Activated T-helper 1 cell treated with Interleukin-2 at 50 U/mL for 16 hours (primary cell): ENCODE results near the gene ZRSR2.
"Not testable (repeated sequence)": the region's sequence is repeated elsewhere in the genome, so short reads cannot be mapped to it uniquely, and the experiment has no call there.

Experiments used
- DNase-seq: peaks from one replicate; pipeline ENCODE4 v3.0.0-alpha.2; 2020; ENCODE audit warnings: low read depth

The ZRSR2 gene

DNA sequence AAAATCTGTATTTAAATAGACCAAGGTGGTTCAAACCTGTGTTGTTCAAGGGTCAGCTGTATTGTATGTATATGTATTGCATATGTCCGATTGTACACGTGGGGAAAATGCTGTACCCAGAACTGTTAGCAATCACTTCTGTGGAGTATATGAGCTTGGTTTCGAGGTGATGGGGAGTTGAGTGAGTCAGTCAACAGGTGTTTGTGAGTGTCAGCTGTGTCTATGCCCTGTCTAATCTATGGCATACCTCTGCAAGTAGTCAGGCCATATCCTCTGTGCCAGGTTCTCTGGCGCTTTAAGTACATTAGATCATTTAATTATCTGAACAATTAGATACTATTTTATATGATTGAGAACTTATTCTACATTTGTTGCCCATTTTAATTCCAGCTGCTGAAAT lies 7.4 kb downstream of the ZRSR2 start:
- DNase-seq, result no peak

GRCh38 chrX:15804563-15804962 lies 14.3 kb downstream of the ZRSR2 start:
- no peak for DNase-seq

DNA sequence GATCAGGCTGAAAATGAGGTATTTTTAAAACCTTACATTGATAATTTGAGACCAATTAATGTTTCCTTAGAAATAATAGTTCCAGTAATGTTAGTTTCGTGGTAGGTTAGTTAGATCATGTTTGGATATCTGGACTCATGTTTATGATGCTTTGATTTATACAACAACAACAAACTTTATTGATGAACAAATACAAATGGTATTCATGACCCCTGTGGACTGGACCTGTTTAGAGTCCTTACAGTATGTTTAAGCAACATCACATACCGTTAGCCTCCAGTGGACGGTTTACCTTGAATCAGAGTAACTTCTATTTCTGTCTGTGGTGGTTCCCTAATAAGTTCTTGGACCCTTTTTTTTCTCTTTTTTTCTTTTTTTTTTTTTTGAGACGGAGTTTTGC lies 18.0 kb downstream of the ZRSR2 start:
- DNase-seq, result no peak

GRCh38 chrX:15812192-15812938 lies 22.1 kb downstream of the ZRSR2 start:
- no peak for DNase-seq

- no peak for DNase-seq
Observed at GRCh38 chrX:15813416-15813815, 23.1 kb downstream of the ZRSR2 start.

- DNase-seq, result no peak
Observed at GRCh38 chrX:15814771-15815365, 24.6 kb downstream of the ZRSR2 start.

DNA sequence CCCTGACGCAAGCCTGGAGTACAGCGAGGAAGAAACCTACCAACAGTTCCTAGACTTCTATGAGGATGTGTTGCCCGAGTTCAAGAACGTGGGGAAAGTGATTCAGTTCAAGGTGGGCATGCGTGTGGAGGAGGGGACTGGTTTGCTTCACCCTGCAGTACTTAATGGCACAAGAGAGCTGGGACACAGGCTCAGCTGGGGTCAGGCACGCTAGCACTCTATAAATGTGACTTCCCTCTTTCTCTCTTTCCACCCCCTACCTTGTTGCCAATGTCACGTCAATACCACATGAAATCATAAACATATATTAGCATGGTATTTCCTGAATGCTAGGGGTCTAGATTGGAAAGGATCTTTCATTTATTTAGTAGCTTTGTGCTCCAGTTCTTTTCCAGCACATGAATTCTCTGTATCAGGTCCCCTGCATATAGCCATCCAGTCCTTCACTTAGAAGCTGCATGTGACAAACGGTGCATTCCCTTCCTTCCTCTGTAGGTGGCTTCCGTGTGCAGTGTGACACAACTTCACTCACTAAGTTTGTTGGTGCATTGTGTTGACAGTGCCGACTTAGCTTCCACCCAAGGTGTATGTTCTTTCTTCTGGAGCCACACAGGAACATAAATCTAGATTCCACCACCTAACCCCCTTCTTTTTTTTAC lies 25.6 kb downstream of the ZRSR2 start:
- peak; percentile 1 for DNase-seq

GRCh38 chrX:15816438-15816809 lies 26.1 kb downstream of the ZRSR2 start:
- no peak for DNase-seq

- peak; percentile 4 for DNase-seq
Observed at GRCh38 chrX:15816886-15817285, 26.6 kb downstream of the ZRSR2 start.

- DNase-seq, result no peak
Observed at GRCh38 chrX:15820106-15821073, 30.1 kb downstream of the ZRSR2 start.

GRCh38 chrX:15822922-15823321 lies 32.6 kb downstream of the ZRSR2 start:
- DNase-seq, result no peak

DNA sequence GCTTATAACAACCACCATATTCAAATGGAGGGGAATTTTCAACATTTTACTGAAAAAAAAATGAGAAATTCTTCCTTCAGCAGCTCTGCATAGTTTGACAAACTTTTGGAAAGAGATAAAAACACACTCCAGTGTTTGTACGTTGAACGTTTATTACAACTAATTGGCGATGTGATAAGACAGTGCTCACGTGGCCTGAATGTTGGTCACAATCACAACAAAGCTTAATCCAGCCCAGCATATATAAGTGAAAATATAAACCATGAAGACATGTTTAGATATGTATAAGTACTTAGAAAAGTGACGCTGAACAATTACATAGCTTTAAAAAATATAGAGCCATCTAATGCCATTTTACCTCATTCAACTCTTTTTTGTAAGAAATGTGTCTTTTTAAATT lies 35.7 kb downstream of the ZRSR2 start:
- no peak for DNase-seq

- no peak for DNase-seq
Observed at GRCh38 chrX:15829217-15829616, 38.9 kb downstream of the ZRSR2 start.

DNA sequence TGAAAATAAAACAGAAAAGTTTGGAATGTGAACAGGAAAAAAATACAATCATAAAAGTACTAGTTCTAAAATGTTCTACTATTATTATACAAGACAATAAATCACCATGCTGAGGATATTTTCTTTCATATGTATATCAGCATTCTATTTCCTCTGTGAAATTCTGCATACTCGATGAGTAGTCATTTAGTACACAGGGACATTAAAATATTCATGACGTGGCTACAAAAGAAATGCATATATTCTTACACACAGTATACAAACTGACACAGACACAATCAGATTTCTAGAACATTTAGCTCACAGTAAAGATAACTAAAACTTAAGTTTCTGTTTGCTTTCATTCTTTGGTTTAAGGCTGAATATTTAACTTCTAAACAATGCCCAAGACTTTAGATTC lies 41.1 kb downstream of the ZRSR2 start:
- not testable (repeated sequence) for DNase-seq

DNA sequence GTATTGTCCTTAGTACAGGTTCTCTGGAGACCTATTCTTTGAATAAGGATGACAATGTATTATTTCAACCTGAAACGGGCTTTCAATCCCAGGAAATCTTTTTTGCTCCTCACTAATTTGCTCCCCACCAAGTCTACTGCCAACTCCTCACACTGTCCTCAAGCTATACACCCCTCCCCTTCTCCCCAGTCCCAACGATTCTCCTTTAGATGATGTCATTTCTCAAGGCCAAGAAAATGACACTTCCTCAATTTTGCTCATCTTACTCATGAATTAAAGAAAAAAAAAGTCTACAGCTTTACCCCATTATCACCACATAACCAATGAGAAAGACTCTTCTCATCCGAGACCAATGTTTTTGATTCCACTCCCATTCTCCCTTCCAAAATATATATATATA lies 43.8 kb downstream of the ZRSR2 start:
- no peak for DNase-seq

- no peak for DNase-seq
Observed at GRCh38 chrX:15834827-15835595, 44.7 kb downstream of the ZRSR2 start.

- no peak for DNase-seq
Observed at GRCh38 chrX:15838017-15838416, 47.7 kb downstream of the ZRSR2 start.

GRCh38 chrX:15841853-15842516 lies 51.7 kb downstream of the ZRSR2 start:
- DNase-seq, result no peak

GRCh38 chrX:15843960-15844359 lies 53.7 kb downstream of the ZRSR2 start:
- no peak for DNase-seq

- no peak for DNase-seq
Observed at GRCh38 chrX:15848576-15848975, 58.3 kb downstream of the ZRSR2 start.

- DNase-seq, result no peak
Observed at GRCh38 chrX:15849555-15849954, 59.3 kb downstream of the ZRSR2 start.
